Iris pigment epithelial cell (primary cell): Measurements from ENCODE around the gene CNTD1.
A peak's percentile ranks its signal among the peaks of the same experiment; 100 is the strongest.
"Not testable (repeated sequence)": the region's sequence is repeated elsewhere in the genome, so short reads cannot be mapped to it uniquely, and the experiment has no call there.

ENCODE experiments used
- DNase-seq: peaks from one replicate; pipeline ENCODE4 v3.0.0-alpha.2; 2011; ENCODE audit warnings: low read depth

The CNTD1 gene

DNA sequence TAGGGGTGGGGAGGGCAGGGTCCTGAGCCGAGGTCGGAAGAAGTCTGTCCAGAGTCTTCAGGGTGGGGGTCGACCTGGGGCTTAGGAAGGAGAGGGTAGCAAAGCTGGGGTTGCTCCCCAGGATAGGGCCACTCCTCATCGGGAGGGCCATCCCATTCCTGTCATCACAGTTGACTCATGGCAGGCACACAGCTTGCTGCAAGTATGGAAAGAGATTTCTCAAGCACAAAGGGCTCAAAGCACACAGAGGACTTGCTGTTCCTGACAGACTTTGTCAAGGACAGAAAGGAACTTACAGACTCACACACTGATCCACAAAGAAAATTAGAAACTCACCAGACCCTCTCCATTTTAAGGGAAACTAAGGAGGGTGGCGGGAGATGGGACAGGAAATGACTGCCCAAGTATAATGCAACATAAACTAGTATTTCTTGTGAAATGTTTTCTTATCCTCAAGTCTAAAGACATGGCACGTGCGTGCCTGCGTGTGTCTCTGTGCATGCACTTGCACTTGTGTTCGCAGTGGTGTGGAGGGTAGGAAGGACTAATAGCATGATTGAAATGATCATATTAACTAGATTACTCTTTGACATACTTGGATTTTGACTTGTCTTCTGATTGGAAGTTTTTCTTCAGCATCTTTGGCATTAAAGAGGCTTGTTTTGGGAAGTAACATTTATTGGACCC is 48.1 kb downstream of the CNTD1 start:
- peak; percentile 59 for DNase-seq

DNA sequence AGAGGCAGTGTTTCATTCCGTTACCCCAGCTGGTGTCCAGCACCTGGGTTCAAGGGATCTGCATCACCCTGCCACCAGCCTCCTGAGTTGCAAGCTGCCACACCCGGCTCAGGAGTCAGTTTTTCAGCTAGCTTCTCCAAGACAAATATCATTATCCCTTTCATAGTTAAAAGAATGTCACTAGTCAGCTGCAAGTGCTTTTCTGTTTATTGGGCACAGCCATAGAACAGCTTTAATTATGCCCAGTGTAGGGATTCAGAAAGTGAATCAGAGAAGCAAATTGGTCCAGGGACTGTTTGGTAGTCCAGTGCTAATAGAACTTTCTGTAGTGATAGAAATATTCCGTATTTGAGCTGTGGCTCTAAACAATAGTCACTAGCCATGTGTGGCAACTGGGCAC is 49.4 kb downstream of the CNTD1 start:
- DNase-seq, result no peak

DNA sequence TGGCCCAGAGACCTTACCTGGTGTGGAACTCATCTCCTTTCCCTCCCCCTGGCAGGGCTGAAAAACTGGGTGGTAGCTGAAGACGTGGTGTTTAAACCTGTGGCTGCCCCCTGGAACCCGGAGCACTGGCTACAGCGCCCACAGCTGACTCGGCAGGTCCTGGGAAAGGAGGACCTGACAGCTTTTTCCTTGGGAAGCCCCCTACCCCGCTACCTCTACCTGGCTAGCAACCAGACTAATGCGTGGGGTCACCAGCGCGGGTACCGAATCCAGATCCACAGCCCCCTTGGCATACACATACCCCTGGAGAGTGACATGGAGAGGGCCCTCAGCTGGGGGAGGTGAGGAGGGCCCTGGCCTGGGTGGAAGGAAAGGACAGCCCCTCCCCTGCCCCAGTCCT is 50.4 kb downstream of the CNTD1 start:
- DNase-seq, result no peak

DNA sequence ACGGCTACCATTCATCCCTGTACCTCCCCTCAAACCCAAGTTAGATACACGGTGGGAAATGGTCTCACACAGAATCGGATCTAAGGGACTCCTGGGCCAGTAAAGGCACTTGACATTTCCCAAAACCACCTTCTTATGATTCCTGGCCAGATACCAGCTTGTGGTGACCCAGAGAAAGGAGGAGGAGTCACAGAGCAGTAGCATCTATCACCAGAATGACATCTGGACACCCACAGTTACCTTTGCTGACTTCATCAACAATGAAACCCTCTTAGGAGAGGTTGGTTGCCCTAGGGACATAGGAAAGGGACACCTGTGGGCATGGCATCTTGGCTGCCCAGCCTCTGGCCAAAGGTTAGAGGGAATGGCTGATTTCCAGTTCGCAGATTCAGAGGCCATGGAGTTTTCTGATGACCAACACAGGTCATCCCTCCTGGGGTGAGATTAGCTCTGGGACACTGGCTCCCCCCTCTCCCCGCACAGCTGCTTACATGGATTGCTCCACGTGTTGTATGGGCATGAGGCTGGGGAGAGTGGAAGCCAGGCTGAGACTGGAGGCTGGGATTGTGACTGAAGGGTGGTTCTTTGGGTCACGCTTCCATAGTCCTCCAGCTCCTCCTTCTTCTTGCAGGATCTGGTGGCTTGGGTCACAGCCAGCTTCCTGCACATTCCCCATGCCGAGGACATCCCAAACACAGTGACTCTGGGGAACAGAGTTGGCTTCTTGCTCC is 51.0 kb downstream of the CNTD1 start:
- no peak for DNase-seq

DNA sequence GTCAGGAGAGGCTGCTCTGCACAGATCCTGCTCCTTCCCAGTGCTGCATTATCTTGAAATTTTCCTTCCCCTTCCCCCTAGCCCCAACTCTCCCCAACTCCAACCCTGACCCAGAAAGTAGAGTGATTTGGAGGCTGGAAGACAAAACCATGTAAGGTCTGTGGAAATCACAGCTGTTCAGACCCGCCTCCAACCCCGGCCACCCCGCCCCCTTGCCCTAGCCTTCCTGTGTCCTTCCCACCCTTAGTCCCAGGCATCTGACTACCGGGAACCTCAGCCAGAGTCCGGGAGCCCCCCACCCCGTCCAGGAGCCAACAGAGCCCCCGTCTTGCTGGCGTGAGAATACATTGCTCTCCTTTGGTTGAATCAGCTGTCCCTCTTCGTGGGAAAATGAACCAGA is 52.3 kb downstream of the CNTD1 start, which contains the start of gene AOC3:
TSS of gene AOC3 (plus strand) at position 246 of the 400 bp plus-strand sequence. CDS start at position 391, 145 bp downstream.
- DNase-seq, result no peak

DNA sequence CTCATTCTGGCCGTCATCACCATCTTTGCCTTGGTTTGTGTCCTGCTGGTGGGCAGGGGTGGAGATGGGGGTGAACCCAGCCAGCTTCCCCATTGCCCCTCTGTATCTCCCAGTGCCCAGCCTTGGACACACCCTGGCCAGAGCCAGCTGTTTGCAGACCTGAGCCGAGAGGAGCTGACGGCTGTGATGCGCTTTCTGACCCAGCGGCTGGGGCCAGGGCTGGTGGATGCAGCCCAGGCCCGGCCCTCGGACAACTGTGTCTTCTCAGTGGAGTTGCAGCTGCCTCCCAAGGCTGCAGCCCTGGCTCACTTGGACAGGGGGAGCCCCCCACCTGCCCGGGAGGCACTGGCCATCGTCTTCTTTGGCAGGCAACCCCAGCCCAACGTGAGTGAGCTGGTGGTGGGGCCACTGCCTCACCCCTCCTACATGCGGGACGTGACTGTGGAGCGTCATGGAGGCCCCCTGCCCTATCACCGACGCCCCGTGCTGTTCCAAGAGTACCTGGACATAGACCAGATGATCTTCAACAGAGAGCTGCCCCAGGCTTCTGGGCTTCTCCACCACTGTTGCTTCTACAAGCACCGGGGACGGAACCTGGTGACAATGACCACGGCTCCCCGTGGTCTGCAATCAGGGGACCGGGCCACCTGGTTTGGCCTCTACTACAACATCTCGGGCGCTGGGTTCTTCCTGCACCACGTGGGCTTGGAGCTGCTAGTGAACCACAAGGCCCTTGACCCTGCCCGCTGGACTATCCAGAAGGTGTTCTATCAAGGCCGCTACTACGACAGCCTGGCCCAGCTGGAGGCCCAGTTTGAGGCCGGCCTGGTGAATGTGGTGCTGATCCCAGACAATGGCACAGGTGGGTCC is 52.9 kb downstream of the CNTD1 start:
- DNase-seq, result not testable (repeated sequence)

DNA sequence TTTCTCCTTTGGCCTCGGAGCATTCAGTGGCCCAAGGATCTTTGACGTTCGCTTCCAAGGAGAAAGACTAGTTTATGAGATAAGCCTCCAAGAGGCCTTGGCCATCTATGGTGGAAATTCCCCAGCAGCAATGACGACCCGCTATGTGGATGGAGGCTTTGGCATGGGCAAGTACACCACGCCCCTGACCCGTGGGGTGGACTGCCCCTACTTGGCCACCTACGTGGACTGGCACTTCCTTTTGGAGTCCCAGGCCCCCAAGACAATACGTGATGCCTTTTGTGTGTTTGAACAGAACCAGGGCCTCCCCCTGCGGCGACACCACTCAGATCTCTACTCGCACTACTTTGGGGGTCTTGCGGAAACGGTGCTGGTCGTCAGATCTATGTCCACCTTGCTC is 53.7 kb downstream of the CNTD1 start:
- DNase-seq, result no peak

DNA sequence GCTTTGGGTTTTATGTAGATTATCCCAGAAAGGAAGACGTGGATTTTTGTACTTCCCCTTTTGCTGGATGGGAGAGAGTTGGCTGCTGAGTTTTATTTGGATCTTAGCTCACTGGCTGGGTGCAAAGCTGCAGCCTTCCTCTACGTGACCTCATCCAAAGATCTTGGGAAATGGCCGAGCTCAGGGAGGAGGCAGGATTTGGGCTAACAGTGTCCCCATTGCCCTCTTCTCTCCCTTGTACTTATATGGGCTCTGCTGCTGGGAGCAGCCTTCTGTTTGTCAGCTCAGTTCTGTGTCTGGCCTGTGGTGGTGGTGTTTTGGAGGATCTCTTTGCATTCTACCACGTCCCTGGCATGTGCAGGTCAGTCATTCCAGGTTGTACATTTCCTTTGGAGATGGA is 54.3 kb downstream of the CNTD1 start:
- DNase-seq, result no peak

DNA sequence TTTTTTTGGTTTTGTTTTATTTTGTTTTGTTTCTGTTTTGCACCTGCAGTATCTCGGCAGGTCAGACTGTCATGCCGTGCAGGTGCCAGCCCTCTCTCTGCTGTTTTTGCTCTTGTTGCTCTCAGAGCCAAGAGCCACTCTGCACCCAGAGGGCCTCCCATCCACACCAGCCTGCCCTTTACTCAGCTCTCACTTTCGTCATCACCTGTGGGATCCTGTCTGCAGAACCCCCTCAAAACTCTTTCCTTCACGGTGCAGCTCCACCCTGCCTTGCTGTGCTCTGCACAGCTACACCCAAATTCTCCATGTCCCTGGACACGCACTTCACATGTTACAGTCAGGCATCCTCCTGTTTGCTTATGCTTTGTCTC is 54.9 kb downstream of the CNTD1 start:
- no peak for DNase-seq

DNA sequence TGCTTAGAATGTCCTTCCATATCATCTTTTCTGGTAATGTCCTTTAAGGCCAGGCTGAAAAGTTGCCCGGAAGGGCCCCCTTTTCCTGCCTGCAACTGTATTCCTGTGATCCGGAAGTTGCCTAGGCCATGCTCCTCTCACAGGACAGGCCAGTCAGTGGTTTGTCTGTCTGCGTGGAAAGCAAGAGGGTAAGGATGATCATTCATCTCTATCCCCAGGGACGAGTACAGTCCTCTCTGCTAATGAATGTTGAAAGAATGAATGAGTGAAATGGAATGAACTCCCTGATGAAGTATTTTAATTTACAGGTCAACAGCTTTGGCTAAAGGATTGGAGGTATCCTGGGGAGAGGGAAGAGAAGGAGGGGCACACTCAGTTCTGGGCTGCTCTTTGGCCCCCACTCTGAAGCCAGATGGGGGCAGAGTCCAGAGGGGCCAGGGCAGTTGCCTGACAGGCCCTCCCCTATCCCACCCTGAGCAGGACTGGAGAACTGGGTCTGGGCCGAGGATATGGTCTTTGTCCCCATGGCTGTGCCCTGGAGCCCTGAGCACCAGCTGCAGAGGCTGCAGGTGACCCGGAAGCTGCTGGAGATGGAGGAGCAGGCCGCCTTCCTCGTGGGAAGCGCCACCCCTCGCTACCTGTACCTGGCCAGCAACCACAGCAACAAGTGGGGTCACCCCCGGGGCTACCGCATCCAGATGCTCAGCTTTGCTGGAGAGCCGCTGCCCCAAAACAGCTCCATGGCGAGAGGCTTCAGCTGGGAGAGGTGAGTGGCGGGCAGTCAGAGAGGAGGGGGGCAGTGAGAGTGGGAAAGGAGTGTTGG is 55.5 kb downstream of the CNTD1 start:
- no peak for DNase-seq

DNA sequence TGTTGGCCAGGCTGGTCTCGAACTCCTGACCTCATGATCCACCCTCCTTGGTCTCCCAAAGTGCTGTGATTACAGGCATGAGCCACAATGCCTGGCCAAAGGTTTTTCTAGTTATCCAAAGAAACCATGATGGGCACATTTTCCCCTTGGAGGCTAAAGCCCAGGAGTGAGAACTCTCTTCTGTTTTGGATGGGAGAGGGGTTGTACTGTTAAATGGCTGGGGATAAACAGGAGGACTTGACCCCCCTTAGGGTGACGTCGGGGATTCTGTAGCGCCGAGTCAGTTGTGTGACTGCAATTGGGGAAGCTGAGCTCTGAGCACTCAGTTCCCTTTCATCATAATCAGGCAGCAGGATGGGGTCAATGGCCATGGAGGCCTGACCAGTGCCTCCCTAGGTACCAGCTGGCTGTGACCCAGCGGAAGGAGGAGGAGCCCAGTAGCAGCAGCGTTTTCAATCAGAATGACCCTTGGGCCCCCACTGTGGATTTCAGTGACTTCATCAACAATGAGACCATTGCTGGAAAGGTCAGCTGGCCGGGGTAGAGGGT is 56.5 kb downstream of the CNTD1 start:
- no peak for DNase-seq

DNA sequence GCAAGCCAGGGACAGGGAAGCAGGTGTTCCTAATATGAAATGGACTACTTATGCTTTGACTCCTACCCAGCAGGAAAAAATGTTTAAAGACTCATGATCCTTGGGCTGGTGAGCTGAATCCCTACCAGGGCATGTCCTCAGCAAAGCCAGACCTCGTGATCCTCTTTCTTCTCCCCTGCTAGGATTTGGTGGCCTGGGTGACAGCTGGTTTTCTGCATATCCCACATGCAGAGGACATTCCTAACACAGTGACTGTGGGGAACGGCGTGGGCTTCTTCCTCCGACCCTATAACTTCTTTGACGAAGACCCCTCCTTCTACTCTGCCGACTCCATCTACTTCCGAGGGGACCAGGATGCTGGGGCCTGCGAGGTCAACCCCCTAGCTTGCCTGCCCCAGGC is 57.4 kb downstream of the CNTD1 start:
- DNase-seq, result not testable (repeated sequence)

DNA sequence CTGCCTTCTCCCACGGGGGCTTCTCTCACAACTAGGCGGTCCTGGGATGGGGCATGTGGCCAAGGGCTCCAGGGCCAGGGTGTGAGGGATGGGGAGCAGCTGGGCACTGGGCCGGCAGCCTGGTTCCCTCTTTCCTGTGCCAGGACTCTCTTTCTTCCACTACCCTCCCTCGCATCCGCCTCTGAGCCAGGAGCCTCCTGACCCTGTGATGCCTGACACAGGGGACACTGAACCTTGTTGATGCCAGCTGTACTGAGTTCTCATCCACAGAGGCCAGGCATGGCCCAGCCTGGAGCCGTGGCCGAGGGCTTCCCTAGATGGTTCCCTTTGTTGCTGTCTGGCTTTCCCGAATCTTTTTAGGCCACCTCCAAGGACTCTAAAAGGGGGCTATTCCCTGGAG is 57.9 kb downstream of the CNTD1 start:
- not testable (repeated sequence) for DNase-seq

DNA sequence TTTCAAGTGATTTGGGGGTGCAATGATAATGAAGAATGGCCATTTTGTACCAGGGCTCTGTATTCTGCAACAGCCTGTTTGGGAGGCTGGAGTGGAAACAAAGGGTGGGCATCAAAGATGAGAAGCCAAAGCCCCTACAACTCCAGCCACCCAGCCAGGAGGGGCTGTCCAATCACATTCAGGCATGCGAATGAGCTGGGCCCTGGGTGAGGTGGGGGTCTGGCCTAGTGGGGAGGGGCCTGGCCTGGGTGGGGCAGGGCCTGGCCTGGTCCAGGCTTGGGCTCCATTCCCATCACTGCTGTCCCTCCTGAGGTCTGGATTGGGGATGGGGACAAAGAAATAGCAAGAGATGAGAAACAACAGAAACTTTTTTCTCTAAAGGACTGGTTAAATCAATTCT is 58.7 kb downstream of the CNTD1 start:
- no peak for DNase-seq
